H1 (cell line): ENCODE data around the gene MOB1B. TPM values are rescaled to one million over a fixed set of nuclear protein-coding genes. Genes with fewer than 3 reads are reported as not detected.

Experiments
- CTCF ChIA-PET: fragments of 300-600 bp; sonication (Branson Sonifier 250); formaldehyde crosslinking; loops from one replicate; lab custom pipeline; 2021; ENCODE audit not compliant: partially characterized antibody; lab: Charles Lee
- POLR2A ChIA-PET: fragments of 300-600 bp; sonication (Branson Sonifier 250); formaldehyde crosslinking; loops from one replicate; lab custom pipeline; 2021; ENCODE audit warnings: inconsistent platforms; ENCODE audit not compliant: partially characterized antibody; lab: Charles Lee
- DNase-seq, 2 experiments: peaks; one replicate each; pipeline versions ENCODE4 v3.0.0 to v3.0.0-alpha.2; 2010 to 2022; ENCODE audit warnings: low spot score in 2 of 2, low read depth in 1 of 2, mixed read lengths in 1 of 2
- FAIRE-seq: peaks from 2 replicates; lab custom pipeline; 2011; peaks lifted over from hg19 to GRCh38; lab: Jason Lieb, UNC
- H2AFZ ChIP-seq: 2 replicates; pipeline ENCODE4 v1.8.1; 2012; ENCODE audit warnings: low read length, inconsistent platforms
- H2AK5ac ChIP-seq: 2 replicates; pipeline ENCODE4 v1.6.1; 2013; ENCODE audit warnings: low read depth, low read length
- H2BK120ac ChIP-seq: replicated peaks from 2 replicates; pipeline ENCODE3; 2013; ENCODE audit warnings: low read depth, low read length, inconsistent platforms
- H2BK12ac ChIP-seq: 2 replicates; pipeline ENCODE4 v1.6.1; 2013; ENCODE audit warnings: low read depth, low read length
- H2BK15ac ChIP-seq: 2 replicates; pipeline ENCODE4 v1.6.1; 2013; ENCODE audit warnings: low read length
- H2BK20ac ChIP-seq: 2 replicates; pipeline ENCODE4 v1.6.1; 2013; ENCODE audit warnings: low read length
- H2BK5ac ChIP-seq: 2 replicates; pipeline ENCODE4 v1.6.1; 2013; ENCODE audit warnings: low read depth, low read length
- H3K14ac ChIP-seq: 2 replicates; pipeline ENCODE4 v1.6.1; 2013; ENCODE audit warnings: inconsistent platforms; ENCODE audit not compliant: insufficient read length
- H3K18ac ChIP-seq: 2 replicates; pipeline ENCODE4 v1.6.1; 2013; ENCODE audit warnings: low read length; ENCODE audit errors: extremely low read depth
- H3K23ac ChIP-seq: 2 replicates; pipeline ENCODE4 v1.6.1; 2013; ENCODE audit warnings: inconsistent platforms; ENCODE audit not compliant: insufficient read length
- H3K23me2 ChIP-seq: 2 replicates; pipeline ENCODE4 v1.6.1; 2013; ENCODE audit warnings: low read depth, low read length
- H3K27ac ChIP-seq: 2 replicates; pipeline ENCODE4 v1.6.1; 2011; ENCODE audit warnings: low read depth, low read length, inconsistent platforms
- H3K27me3 ChIP-seq, 4 experiments: replicated peaks in 1 of 4; 1 replicate in 1 of 4; 2 replicates in 3 of 4; pipeline versions ENCODE4 v1.6.1 to v1.8.1; 2011 to 2013; ENCODE audit warnings: low read length in 3 of 4, mild to moderate bottlenecking in 3 of 4, inconsistent platforms in 2 of 4, mixed read lengths in 2 of 4, moderate library complexity in 1 of 4; ENCODE audit not compliant: control insufficient read depth in 3 of 4, insufficient read depth in 3 of 4; ENCODE audit errors: extremely low read depth in 1 of 4
- H3K36me3 ChIP-seq, 4 experiments: 2 replicates each; pipeline versions ENCODE4 v1.6.1 to v1.8.1; 2011 to 2013; ENCODE audit warnings: mild to moderate bottlenecking in 4 of 4, low read length in 3 of 4, moderate library complexity in 2 of 4, control low read depth in 1 of 4, inconsistent platforms in 1 of 4; ENCODE audit not compliant: insufficient read depth in 4 of 4, control insufficient read depth in 2 of 4
- H3K4ac ChIP-seq: replicated peaks from 2 replicates; pipeline ENCODE3; 2013; ENCODE audit warnings: low read length, low read depth, mixed read lengths, inconsistent platforms; ENCODE audit not compliant: insufficient read length
- H3K4me1 ChIP-seq, 4 experiments: replicated peaks in 1 of 4; 1 replicate in 1 of 4; 2 replicates in 3 of 4; pipeline versions ENCODE4 v1.6.1 to v1.8.1; 2011 to 2013; ENCODE audit warnings: low read length in 3 of 4, inconsistent platforms in 2 of 4, mixed read lengths in 1 of 4; ENCODE audit not compliant: insufficient read depth in 4 of 4, control insufficient read depth in 3 of 4
- H3K4me2 ChIP-seq, 2 experiments: 2 replicates each; pipeline versions ENCODE4 v1.6.1 to v1.8.1; 2011 to 2013; ENCODE audit warnings: low read depth in 2 of 2, low read length in 2 of 2, control low read depth in 1 of 2, inconsistent platforms in 1 of 2, mild to moderate bottlenecking in 1 of 2; ENCODE audit not compliant: insufficient read depth in 1 of 2
- H3K4me3 ChIP-seq, 4 experiments: fragments of 200-600, 300-600 bp in 1 of 4; sonication (generic), shearing (Covaris generic), sonication (Bioruptor Twin) in 1 of 4; 2 replicates each; pipeline versions ENCODE4 v1.5.1 to v1.8.1; 2011 to 2016; ENCODE audit warnings: low read length in 4 of 4, low read depth in 3 of 4, control low read depth in 2 of 4, inconsistent platforms in 2 of 4, mild to moderate bottlenecking in 2 of 4, mixed read lengths in 1 of 4, moderate library complexity in 1 of 4; ENCODE audit not compliant: insufficient read depth in 2 of 4; ENCODE audit errors: extremely low read depth in 1 of 4
- H3K56ac ChIP-seq: replicated peaks from 2 replicates; pipeline ENCODE3; 2013; ENCODE audit warnings: low read depth, mild to moderate bottlenecking, mixed read lengths, low read length, inconsistent platforms; ENCODE audit not compliant: insufficient read length
- H3K79me1 ChIP-seq: 2 replicates; pipeline ENCODE4 v1.6.1; 2013; ENCODE audit warnings: low read depth, low read length, control low read depth
- H3K79me2 ChIP-seq, 2 experiments: 2 replicates each; pipeline versions ENCODE4 v1.6.1 to v1.8.1; 2012 to 2013; ENCODE audit warnings: low read length in 2 of 2, mild to moderate bottlenecking in 2 of 2, inconsistent platforms in 1 of 2; ENCODE audit not compliant: insufficient read depth in 2 of 2, control insufficient read depth in 1 of 2
- H3K9ac ChIP-seq, 4 experiments: replicated peaks in 1 of 4; 1 replicate in 1 of 4; 2 replicates in 3 of 4; pipeline versions ENCODE4 v1.6.1 to v1.8.1; 2011 to 2013; ENCODE audit warnings: low read depth in 3 of 4, low read length in 3 of 4, control low read depth in 2 of 4, mild to moderate bottlenecking in 2 of 4, moderate library complexity in 2 of 4, inconsistent platforms in 1 of 4; ENCODE audit errors: extremely low read depth in 1 of 4
- H3K9me3 ChIP-seq, 2 experiments: 2 replicates each; pipeline versions ENCODE4 v1.6.1 to v1.8.1; 2012 to 2013; ENCODE audit warnings: mild to moderate bottlenecking in 2 of 2, moderate library complexity in 2 of 2, control low read depth in 1 of 2, inconsistent platforms in 1 of 2, low read depth in 1 of 2, low read length in 1 of 2, mixed read lengths in 1 of 2; ENCODE audit not compliant: insufficient read depth in 2 of 2
- H4K20me1 ChIP-seq, 2 experiments: replicated peaks in 1 of 2; 2 replicates each; pipeline versions ENCODE3 to v1.8.1; 2011 to 2013; ENCODE audit warnings: inconsistent platforms in 2 of 2, low read length in 2 of 2, mild to moderate bottlenecking in 1 of 2; ENCODE audit not compliant: insufficient read depth in 2 of 2, control insufficient read depth in 1 of 2
- H4K5ac ChIP-seq: 2 replicates; pipeline ENCODE4 v1.6.1; 2013; ENCODE audit warnings: low read length, low read depth, mixed read lengths, inconsistent platforms; ENCODE audit not compliant: insufficient read length
- H4K8ac ChIP-seq: 2 replicates; pipeline ENCODE4 v1.8.0; 2013; ENCODE audit warnings: mild to moderate bottlenecking, moderate library complexity, low read length, inconsistent platforms; ENCODE audit not compliant: insufficient read depth; ENCODE audit errors: extremely low read depth
- H4K91ac ChIP-seq: replicated peaks from 2 replicates; pipeline ENCODE3; 2013; ENCODE audit warnings: low read length, mixed read lengths, inconsistent platforms; ENCODE audit not compliant: insufficient read length
- ATF3 ChIP-seq: IDR thresholded peaks from 2 replicates; pipeline ENCODE4 v1.6.1; 2011; ENCODE audit warnings: low read depth, mild to moderate bottlenecking, low read length; ENCODE audit not compliant: insufficient read depth
- FOSL1 ChIP-seq: IDR thresholded peaks from 2 replicates; pipeline ENCODE4 v1.6.1; 2011; ENCODE audit warnings: mild to moderate bottlenecking, low read depth, low read length, moderate library complexity; ENCODE audit not compliant: insufficient read depth
- RAD21 ChIP-seq, 2 experiments: IDR thresholded peaks in 1 of 2; conservative IDR thresholded peaks in 1 of 2; 2 replicates each; pipeline ENCODE4 v1.6.1; 2011; ENCODE audit warnings: low read depth in 2 of 2, low read length in 2 of 2, improper control_type of control experiment in 1 of 2, inconsistent platforms in 1 of 2, mild to moderate bottlenecking in 1 of 2, moderate library complexity in 1 of 2
- WGBS, 2 experiments: shearing (Covaris generic) in 1 of 2; methylation state at CpG; one replicate each; pipeline versions ENCODE4 v1.1.6 to v1.1.7; 2013 to 2015; ENCODE audit warnings: low lambda C conversion rate in 2 of 2, mixed read lengths in 2 of 2, inconsistent platforms in 1 of 2, low coverage in 1 of 2, missing lambda C conversion rate in 1 of 2; ENCODE audit not compliant: insufficient replicate concordance in 2 of 2, insufficient coverage in 1 of 2, insufficient read length in 1 of 2; ENCODE audit errors: extremely low coverage in 1 of 2, missing lambda C conversion rate in 1 of 2; 5-methylcytosine and 5-hydroxymethylcytosine counted together
- polyA plus RNA-seq, 7 experiments: library from polyadenylated mRNA; depleted of rRNA in 3 of 7; stranded (reverse) in 5 of 7; unstranded in 2 of 7; fragments of >200 nt in 5 of 7; fragments of 200-250 nt in 2 of 7; gene quantifications; 1 replicate in 5 of 7; 2 replicates in 1 of 7; 4 replicates in 1 of 7; pipeline versions ENCODE4 v1.2.1 to v1.2.3, GENCODE V29; 2011 to 2013; ENCODE audit warnings: missing spikeins in 2 of 7, mixed read lengths in 2 of 7
- total RNA-seq: library from RNA; stranded (reverse); fragmentation: NEBNext Ultra II Directional; extraction: Animal tissue kit (Norgen Biotek cat#: 25700); gene quantifications from 2 replicates; pipeline ENCODE4 v1.2.1, GENCODE V29; 2021

Gene MOB1B
- total and polyA plus RNA-seq, 2 of the 8 experiments (the other 6 are each of a cell fraction or from before 2014, with no cell fraction given): 3.8 to 33.5 TPM

- no peak for FAIRE-seq
- no peak overlapping the region for H2BK120ac ChIP-seq
- H3K9ac ChIP-seq: peak overlapping the region in 1 of 4 experiments; percentile 9; a peak in 3 of 7 replicates
- H2AFZ ChIP-seq: no peak overlapping the region
- H4K5ac ChIP-seq: no peak overlapping the region
- no peak overlapping the region for H3K18ac ChIP-seq
- TF ChIP-seq FOSL1 (no peak), RAD21 (IDR thresholded peaks at IDR 0.05 in 1 of 2, conservative IDR thresholded peaks at IDR 0.05 in 1 of 2; ENCODE audit: low read depth in 2 of 2, low read length in 2 of 2) (peak; percentile 9 to 10; a peak in 2 of 4 replicates), ATF3 (no peak)
- TF ChIP-seq, all 59 proteins: peak for 1
- H3K36me3 ChIP-seq: no peaks in the 10 kb centered on the region
- H3K9me3 ChIP-seq: no peaks in the 10 kb centered on the region
- 0 out of 2 replicates have a peak overlapping the region, but pooled peaks have one; percentile 55 for H2BK5ac ChIP-seq
- no peaks in the 10 kb centered on the region for H3K27me3 ChIP-seq
- no peak overlapping the region for H3K4ac ChIP-seq
- no peak overlapping the region for H3K27ac ChIP-seq
- peaks cover 3 to 83% of the 10 kb centered on the region in 2 experiments for H3K79me2 ChIP-seq
- H3K14ac ChIP-seq: no peak overlapping the region
- H3K4me3 ChIP-seq: no peak overlapping the region
- H3K56ac ChIP-seq: no peak overlapping the region
- H3K23ac ChIP-seq: no peak overlapping the region
- no peak overlapping the region for H4K8ac ChIP-seq
- H2BK20ac ChIP-seq: 0 out of 2 replicates have a peak overlapping the region, but pooled peaks have one; percentile 7
- H3K4me2 ChIP-seq: peak overlapping the region; percentile 27 to 51
- H2BK15ac ChIP-seq: no peak overlapping the region
- POLR2A ChIA-PET: interaction anchor here (0.6 to 1.0 kb wide), 3 partner anchors 23 to 276 kb away, joined by 3 to 4 read pairs (median 4); no protein-coding TSS in a partner anchor
- no peak for DNase-seq
- 82% methylated on average over 8 of the region's 8 CpGs; no CpG with 5 or more reads in 1 of the 2 experiments for WGBS, 2 experiments
- peaks cover 0 to 2% of the 10 kb centered on the region in 2 experiments for H4K20me1 ChIP-seq
- H3K4me1 ChIP-seq: peaks cover 0 to 10% (median 4%) of the 10 kb centered on the region in 4 experiments; a peak in 3 of 7 replicates
- peak overlapping the region; percentile 2 for H4K91ac ChIP-seq
- H2AK5ac ChIP-seq: no peak overlapping the region
- CTCF ChIA-PET: interaction anchor here (0.6 to 1.4 kb wide), 4 partner anchors 11 to 35 kb away, joined by 3 to 5 read pairs (median 3); no protein-coding TSS in a partner anchor
- no peaks in the 10 kb centered on the region for H3K23me2 ChIP-seq
- H2BK12ac ChIP-seq: no peak overlapping the region
- H3K79me1 ChIP-seq: peaks cover 2% of the 10 kb centered on the region
Measured at GRCh38 chr4:70927502-70928137, 25.5 kb downstream of the MOB1B start.
